ENCODE data around the gene GOLGA6L10.
"Not testable (repeated sequence)": the region's sequence is repeated elsewhere in the genome, so short reads cannot be mapped to it uniquely, and the experiment has no call there.

DNA sequence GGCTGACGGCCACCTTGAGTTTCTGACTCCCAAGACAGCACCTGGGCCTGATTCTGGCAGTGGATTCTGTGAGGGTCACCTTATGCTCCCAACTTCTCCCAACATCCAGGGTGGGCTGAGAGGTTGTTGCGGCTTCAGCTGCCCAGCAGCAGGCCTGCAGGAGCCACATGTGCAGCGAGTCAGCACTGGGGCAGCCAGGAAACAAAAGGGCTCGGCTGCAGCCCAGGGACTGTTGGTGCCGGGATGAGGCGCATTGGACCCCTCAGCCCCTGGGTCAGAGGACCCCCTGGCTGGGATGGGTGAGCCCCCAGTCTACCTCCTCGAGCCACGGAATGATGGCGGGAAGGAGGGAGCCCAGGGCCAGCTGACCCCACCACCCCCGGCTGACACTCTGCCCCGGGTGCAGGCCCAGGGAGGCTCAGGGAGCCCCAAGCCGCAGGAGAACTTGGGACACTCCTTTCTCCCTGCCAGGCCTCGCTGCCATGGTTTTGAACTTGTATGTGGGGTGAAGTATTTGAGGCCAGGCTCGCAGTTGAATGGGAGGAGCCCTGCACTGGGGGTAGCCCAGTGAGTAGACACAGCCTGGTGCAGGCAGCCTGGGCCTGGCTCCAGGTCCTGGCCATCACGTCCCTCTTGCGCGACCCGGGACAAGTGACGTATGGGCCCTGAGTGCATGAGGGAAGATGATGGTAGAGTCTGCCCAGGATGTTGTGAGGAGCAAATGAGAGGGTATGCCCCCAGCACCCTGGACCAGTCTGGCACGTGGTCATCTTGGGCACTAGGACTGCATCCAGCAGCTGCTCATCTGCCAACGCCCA lies 35.1 kb downstream of the GOLGA6L10 start:
- TF ChIP-seq EZH2 (IDR thresholded peaks at IDR 0.05; ENCODE audit: borderline replicate concordance, low read depth, low read length, poor library complexity, severe bottlenecking): not testable (repeated sequence)
- TF ChIP-seq, protein P1, sequence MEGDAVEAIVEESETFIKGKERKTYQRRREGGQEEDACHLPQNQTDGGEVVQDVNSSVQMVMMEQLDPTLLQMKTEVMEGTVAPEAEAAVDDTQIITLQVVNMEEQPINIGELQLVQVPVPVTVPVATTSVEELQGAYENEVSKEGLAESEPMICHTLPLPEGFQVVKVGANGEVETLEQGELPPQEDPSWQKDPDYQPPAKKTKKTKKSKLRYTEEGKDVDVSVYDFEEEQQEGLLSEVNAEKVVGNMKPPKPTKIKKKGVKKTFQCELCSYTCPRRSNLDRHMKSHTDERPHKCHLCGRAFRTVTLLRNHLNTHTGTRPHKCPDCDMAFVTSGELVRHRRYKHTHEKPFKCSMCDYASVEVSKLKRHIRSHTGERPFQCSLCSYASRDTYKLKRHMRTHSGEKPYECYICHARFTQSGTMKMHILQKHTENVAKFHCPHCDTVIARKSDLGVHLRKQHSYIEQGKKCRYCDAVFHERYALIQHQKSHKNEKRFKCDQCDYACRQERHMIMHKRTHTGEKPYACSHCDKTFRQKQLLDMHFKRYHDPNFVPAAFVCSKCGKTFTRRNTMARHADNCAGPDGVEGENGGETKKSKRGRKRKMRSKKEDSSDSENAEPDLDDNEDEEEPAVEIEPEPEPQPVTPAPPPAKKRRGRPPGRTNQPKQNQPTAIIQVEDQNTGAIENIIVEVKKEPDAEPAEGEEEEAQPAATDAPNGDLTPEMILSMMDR (conservative IDR thresholded peaks at IDR 0.05; ENCODE audit: low read depth, low read length): not testable (repeated sequence)

Data from A673 (cell line).